ENCODE measurements around the gene CDH8. TPM values are rescaled to one million over a fixed set of nuclear protein-coding genes. Genes with fewer than 3 reads are reported as not detected.

The CDH8 gene
- total RNA-seq, 1 experiment from 2014 or later = 1.7 TPM

DNA sequence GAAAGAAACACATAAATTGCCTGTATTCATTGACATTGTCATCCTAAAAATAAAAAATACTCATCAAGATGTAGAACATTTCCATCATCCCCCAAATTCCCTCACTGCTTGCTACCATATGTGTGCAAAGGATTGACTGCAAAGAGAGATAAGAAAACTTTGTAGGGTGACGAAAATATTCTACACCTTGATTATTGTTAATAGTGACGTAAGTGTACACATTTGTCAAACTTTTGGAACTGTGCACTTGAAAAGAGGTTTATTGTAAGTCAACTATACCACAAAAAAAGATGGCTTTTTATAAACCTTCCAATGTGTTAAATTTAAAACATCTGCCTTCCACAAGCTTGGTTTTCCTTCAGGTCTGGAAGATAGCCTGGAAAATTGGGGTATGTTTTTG is 359.5 kb downstream of the CDH8 start:
- H3K4me3 ChIP-seq (ENCODE audit: low read depth, low read length) = no peak overlapping the region
- H3K36me3 ChIP-seq (ENCODE audit: control insufficient read depth, insufficient read depth, low read length) = no peaks in the 10 kb centered on the region
- DNase-seq = no peak
- no TSS peak for BruUV-seq (replicated peaks)
- no peaks in the 10 kb centered on the region for H3K27me3 ChIP-seq (replicated peaks; ENCODE audit: control insufficient read depth, insufficient read depth, low read length)
- intact Hi-C loops (cut with micrococcal nuclease; ENCODE audit: unreplicated experiment) = no loop called here
- TF ChIP-seq CTCF (IDR thresholded peaks at IDR 0.05; ENCODE audit: insufficient read depth in 1 of 2, low read depth in 1 of 2, low read length in 1 of 2, severe bottlenecking in 1 of 2, unreplicated experiment in 1 of 2) = no peak
- peaks cover 3% of the 10 kb centered on the region for H3K27me3 Mint-ChIP-seq (ENCODE audit: insufficient read depth, unreplicated experiment)
- H3K36me3 Mint-ChIP-seq (ENCODE audit: insufficient read depth, unreplicated experiment) = no peaks in the 10 kb centered on the region
- no peaks in the 10 kb centered on the region for H3K9me3 ChIP-seq
- peaks cover 12% of the 10 kb centered on the region for H3K9me3 Mint-ChIP-seq (ENCODE audit: unreplicated experiment)
- H3K4me3 Mint-ChIP-seq (ENCODE audit: unreplicated experiment) = no peak overlapping the region
- ChIA-PET CTCF (no interaction called here), POLR2A (no interaction called here)
- no peak overlapping the region for H3K27ac Mint-ChIP-seq (ENCODE audit: unreplicated experiment)
- no peaks in the 10 kb centered on the region for H3K4me1 ChIP-seq
- H3K4me1 Mint-ChIP-seq (ENCODE audit: low read depth, unreplicated experiment) = no peaks in the 10 kb centered on the region

GRCh38 chr16:61671161-61671560 is 365.1 kb downstream of the CDH8 start:
- Mint-ChIP-seq H3K27ac (ENCODE audit: unreplicated experiment) (no peak overlapping the region), H3K9me3 (ENCODE audit: unreplicated experiment) (peaks cover 12% of the 10 kb centered on the region), H3K27me3 (ENCODE audit: insufficient read depth, unreplicated experiment) (no peaks in the 10 kb centered on the region), H3K4me1 (ENCODE audit: low read depth, unreplicated experiment) (no peaks in the 10 kb centered on the region), H3K4me3 (ENCODE audit: unreplicated experiment) (no peak overlapping the region), H3K36me3 (ENCODE audit: insufficient read depth, unreplicated experiment) (no peaks in the 10 kb centered on the region)
- intact Hi-C loops (cut with micrococcal nuclease; ENCODE audit: unreplicated experiment) = no loop called here
- Histone ChIP-seq H3K36me3 (ENCODE audit: control insufficient read depth, insufficient read depth, low read length) (no peaks in the 10 kb centered on the region), H3K4me3 (ENCODE audit: low read depth, low read length) (no peak overlapping the region), H3K9me3 (no peaks in the 10 kb centered on the region), H3K27me3 (replicated peaks; ENCODE audit: control insufficient read depth, insufficient read depth, low read length) (no peaks in the 10 kb centered on the region), H3K4me1 (no peaks in the 10 kb centered on the region)
- no peak for DNase-seq
- POLR2A ChIA-PET = no interaction called here
- TF ChIP-seq CTCF (IDR thresholded peaks at IDR 0.05; ENCODE audit: insufficient read depth in 1 of 2, low read depth in 1 of 2, low read length in 1 of 2, severe bottlenecking in 1 of 2, unreplicated experiment in 1 of 2) = no peak
- BruUV-seq (replicated peaks) = no TSS peak
- CTCF ChIA-PET = no interaction called here

- Mint-ChIP-seq H3K36me3 (ENCODE audit: insufficient read depth, unreplicated experiment) (no peaks in the 10 kb centered on the region), H3K27me3 (ENCODE audit: insufficient read depth, unreplicated experiment) (peaks cover 2% of the 10 kb centered on the region), H3K9me3 (ENCODE audit: unreplicated experiment) (no peaks in the 10 kb centered on the region), H3K4me1 (ENCODE audit: low read depth, unreplicated experiment) (no peaks in the 10 kb centered on the region), H3K4me3 (ENCODE audit: unreplicated experiment) (no peak overlapping the region), H3K27ac (ENCODE audit: unreplicated experiment) (no peak overlapping the region)
- H3K9me3 ChIP-seq = no peaks in the 10 kb centered on the region
- H3K4me1 ChIP-seq = no peaks in the 10 kb centered on the region
- no peak overlapping the region for H3K4me3 ChIP-seq (ENCODE audit: low read depth, low read length)
- no peaks in the 10 kb centered on the region for H3K27me3 ChIP-seq (replicated peaks; ENCODE audit: control insufficient read depth, insufficient read depth, low read length)
- TF ChIP-seq CTCF (IDR thresholded peaks at IDR 0.05; ENCODE audit: insufficient read depth in 1 of 2, low read depth in 1 of 2, low read length in 1 of 2, severe bottlenecking in 1 of 2, unreplicated experiment in 1 of 2) = no peak
- POLR2A ChIA-PET = no interaction called here
- CTCF ChIA-PET = no interaction called here
- H3K36me3 ChIP-seq (ENCODE audit: control insufficient read depth, insufficient read depth, low read length) = no peaks in the 10 kb centered on the region
- BruUV-seq (replicated peaks) = no TSS peak
- no peak for DNase-seq
- intact Hi-C loops (cut with micrococcal nuclease; ENCODE audit: unreplicated experiment) = loop anchor here (10.0 kb wide), 1 partner anchor 59 kb away; no protein-coding TSS in a partner anchor
Measured at GRCh38 chr16:61665512-61665911, 370.7 kb downstream of the CDH8 start.

All from Caco-2 (cell line).